Hepatocyte (in vitro differentiated cells): Measurements from ENCODE around the gene LRRC31. TPM values are rescaled to one million over a fixed set of nuclear protein-coding genes. Genes with fewer than 3 reads are reported as not detected.

Source experiments
- DNase-seq: peaks from one replicate; pipeline ENCODE4 v3.0.0-alpha.2; 2016; ENCODE audit warnings: low spot score
- H2AFZ ChIP-seq: fragments of 200-600 bp; sonication (generic); 2 replicates; pipeline ENCODE4 v1.6.0; 2016; ENCODE audit warnings: antibody characterized with exemption, mild to moderate bottlenecking
- H3K27ac ChIP-seq: fragments of 200-600 bp; sonication (generic); 2 replicates; pipeline ENCODE4 v1.5.1; 2016; ENCODE audit warnings: mild to moderate bottlenecking
- H3K27me3 ChIP-seq: fragments of 200-600 bp; sonication (generic); 2 replicates; pipeline ENCODE4 v1.6.1; 2016
- H3K36me3 ChIP-seq: fragments of 200-600 bp; sonication (generic); replicated peaks from 2 replicates; pipeline ENCODE4 v1.5.1; 2016; ENCODE audit warnings: low read depth; ENCODE audit not compliant: insufficient read depth
- H3K4me1 ChIP-seq: fragments of 200-600 bp; sonication (generic); 2 replicates; pipeline ENCODE4 v1.5.1; 2016; ENCODE audit warnings: mild to moderate bottlenecking, moderate library complexity; ENCODE audit not compliant: insufficient read depth
- H3K4me2 ChIP-seq: fragments of 200-600 bp; sonication (generic); 2 replicates; pipeline ENCODE4 v1.6.0; 2016
- H3K4me3 ChIP-seq: fragments of 200-600 bp; sonication (generic); 2 replicates; pipeline ENCODE4 v1.5.1; 2016; ENCODE audit warnings: mild to moderate bottlenecking
- H3K79me2 ChIP-seq: fragments of 200-600 bp; sonication (generic); 2 replicates; pipeline ENCODE4 v1.6.0; 2017; ENCODE audit warnings: mild to moderate bottlenecking
- H3K9me2 ChIP-seq: fragments of 200-600 bp; sonication (generic); replicated peaks from 2 replicates; pipeline ENCODE4 v1.6.0; 2017; ENCODE audit warnings: mild to moderate bottlenecking; ENCODE audit not compliant: insufficient read depth
- H3K9me3 ChIP-seq: fragments of 200-600 bp; sonication (generic); 2 replicates; pipeline ENCODE4 v1.5.1; 2016; ENCODE audit warnings: low read depth, mild to moderate bottlenecking
- H4K20me1 ChIP-seq: fragments of 200-600 bp; sonication (generic); 2 replicates; pipeline ENCODE4 v1.6.0; 2016; ENCODE audit warnings: mild to moderate bottlenecking; ENCODE audit not compliant: insufficient read depth, poor library complexity, severe bottlenecking
- EZH2 ChIP-seq: fragments of 200-600 bp; sonication (generic); IDR thresholded peaks from 2 replicates; pipeline ENCODE4 v1.6.1; 2016; ENCODE audit warnings: antibody characterized with exemption, mild to moderate bottlenecking, borderline replicate concordance
- EZH2phosphoT487 ChIP-seq: fragments of 200-600 bp; sonication (generic); IDR thresholded peaks from one replicate; pipeline ENCODE4 v1.6.1; 2018; ENCODE audit warnings: antibody characterized with exemption, mild to moderate bottlenecking, low read depth, moderate library complexity; ENCODE audit not compliant: unreplicated experiment, severe bottlenecking
- WGBS: methylation state at CpG from one replicate; pipeline ENCODE4 v1.1.6; 2016; ENCODE audit warnings: low lambda C conversion rate; ENCODE audit errors: missing lambda C conversion rate; 5-methylcytosine and 5-hydroxymethylcytosine counted together
- polyA plus RNA-seq: library from polyadenylated mRNA; unstranded; fragments of >200 nt; fragmentation: Nextera tagmentation; extraction: Ambion mirVana; gene quantifications from 2 replicates; pipeline ENCODE4 v1.2.1, GENCODE V29; 2016
- total RNA-seq: library from RNA; depleted of rRNA; stranded (reverse); fragments of >200 nt; gene quantifications from 2 replicates; pipeline ENCODE4 v1.2.3, GENCODE V29; 2014
- TF ChIP-seq, protein P1 (sequence below): fragments of 200-600 bp; sonication (generic); IDR thresholded peaks from 2 replicates; pipeline ENCODE4 v1.5.1; 2016; ENCODE audit warnings: antibody characterized with exemption, mild to moderate bottlenecking; ENCODE audit not compliant: poor library complexity

LRRC31 gene
- total RNA-seq, result 6.1 and 6.5 TPM in 2 replicates
- 1.1 and 1.4 TPM in 2 replicates for polyA plus RNA-seq

DNA sequence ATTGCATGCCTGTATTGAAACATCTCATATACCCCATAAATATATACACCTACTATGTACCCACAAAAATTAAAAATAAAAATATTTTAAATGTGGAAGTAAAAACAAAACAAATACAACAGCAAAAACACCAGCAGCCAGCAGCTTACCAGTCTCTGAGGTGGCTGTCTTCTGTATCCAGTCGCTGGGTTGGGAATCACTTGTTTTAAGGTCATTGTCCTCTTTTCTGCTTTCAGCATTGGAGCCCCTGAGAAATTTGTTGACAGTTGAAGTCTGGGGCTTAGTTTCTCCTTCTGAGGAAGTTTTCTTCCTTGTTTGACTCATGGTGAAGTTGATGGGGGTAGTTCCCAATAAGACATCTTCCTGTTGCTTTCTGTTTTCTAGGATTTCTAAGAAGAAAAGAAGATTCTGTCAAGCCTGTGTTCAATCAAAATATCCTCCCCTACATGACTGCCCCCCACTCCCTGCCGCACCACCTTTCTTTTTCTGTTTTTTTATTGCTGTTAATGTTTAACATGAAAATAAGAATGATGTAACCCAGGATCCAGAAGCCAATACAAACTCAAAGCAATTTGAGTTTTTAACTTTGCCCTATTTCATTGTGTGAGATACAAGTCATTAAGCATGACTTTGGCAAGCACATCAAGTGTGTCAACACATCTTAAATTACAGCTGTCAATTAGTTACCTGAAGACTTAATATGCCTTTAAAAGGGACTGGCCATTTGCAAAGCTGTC lies at the start of gene LRRC31:
Gene LRRC31, minus strand, starts transcription at position 452 of the 737 bp plus-strand sequence. Its CDS starts 128 bp downstream, at position 324.
- TF ChIP-seq EZH2 (no peak), EZH2phosphoT487 (no peak)
- TF ChIP-seq, protein P1, sequence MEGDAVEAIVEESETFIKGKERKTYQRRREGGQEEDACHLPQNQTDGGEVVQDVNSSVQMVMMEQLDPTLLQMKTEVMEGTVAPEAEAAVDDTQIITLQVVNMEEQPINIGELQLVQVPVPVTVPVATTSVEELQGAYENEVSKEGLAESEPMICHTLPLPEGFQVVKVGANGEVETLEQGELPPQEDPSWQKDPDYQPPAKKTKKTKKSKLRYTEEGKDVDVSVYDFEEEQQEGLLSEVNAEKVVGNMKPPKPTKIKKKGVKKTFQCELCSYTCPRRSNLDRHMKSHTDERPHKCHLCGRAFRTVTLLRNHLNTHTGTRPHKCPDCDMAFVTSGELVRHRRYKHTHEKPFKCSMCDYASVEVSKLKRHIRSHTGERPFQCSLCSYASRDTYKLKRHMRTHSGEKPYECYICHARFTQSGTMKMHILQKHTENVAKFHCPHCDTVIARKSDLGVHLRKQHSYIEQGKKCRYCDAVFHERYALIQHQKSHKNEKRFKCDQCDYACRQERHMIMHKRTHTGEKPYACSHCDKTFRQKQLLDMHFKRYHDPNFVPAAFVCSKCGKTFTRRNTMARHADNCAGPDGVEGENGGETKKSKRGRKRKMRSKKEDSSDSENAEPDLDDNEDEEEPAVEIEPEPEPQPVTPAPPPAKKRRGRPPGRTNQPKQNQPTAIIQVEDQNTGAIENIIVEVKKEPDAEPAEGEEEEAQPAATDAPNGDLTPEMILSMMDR, result no peak
- no peaks in the 10 kb centered on the region for H3K27me3 ChIP-seq
- peaks cover 7% of the 10 kb centered on the region for H3K4me1 ChIP-seq
- peak; percentile 19 for DNase-seq
- H3K36me3 ChIP-seq, result no peaks in the 10 kb centered on the region
- H3K9me3 ChIP-seq, result no peaks in the 10 kb centered on the region
- H3K27ac ChIP-seq, result peak within 1 kb of the TSS; percentile 43
- WGBS, result 71% methylated on average over 2 of the region's 2 CpGs
- H3K9me2 ChIP-seq, result no peaks in the 10 kb centered on the region
- H3K79me2 ChIP-seq, result peaks cover 5% of the 10 kb centered on the region
- no peak within 1 kb of the TSS for H3K4me3 ChIP-seq
- peak within 1 kb of the TSS; percentile 38 for H3K4me2 ChIP-seq
- H2AFZ ChIP-seq, result peak within 1 kb of the TSS; percentile 2
- no peaks in the 10 kb centered on the region for H4K20me1 ChIP-seq

DNA sequence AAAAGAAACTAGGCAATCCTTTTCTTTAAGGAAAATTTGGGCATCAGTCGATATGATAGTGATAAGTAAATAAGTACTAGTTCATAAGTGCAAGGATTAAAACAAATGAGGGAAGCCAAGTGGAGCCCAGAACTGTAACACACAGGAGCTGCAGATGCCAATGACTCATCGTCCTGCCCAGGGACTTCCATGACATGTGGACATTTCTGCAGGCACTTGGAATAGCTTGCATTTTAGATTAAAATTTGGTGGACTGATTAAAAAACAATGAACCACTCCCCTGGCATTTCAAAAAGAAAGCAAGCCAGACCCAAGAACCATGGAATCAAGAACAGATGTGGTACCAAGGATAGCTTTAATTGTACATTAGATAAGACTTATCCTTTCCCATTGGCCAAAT lies 44.6 kb upstream of the LRRC31 start:
- TF ChIP-seq, protein P1, result no peak
- TF ChIP-seq EZH2, result no peak
- TF ChIP-seq EZH2phosphoT487, result no peak
- H3K4me2 ChIP-seq, result no peak overlapping the region
- 67% methylated on average over 2 of the region's 2 CpGs for WGBS
- DNase-seq, result peak; percentile 10
- no peaks in the 10 kb centered on the region for H3K79me2 ChIP-seq
- no peak overlapping the region for H3K27ac ChIP-seq
- no peaks in the 10 kb centered on the region for H3K9me3 ChIP-seq
- no peaks in the 10 kb centered on the region for H3K36me3 ChIP-seq
- no peaks in the 10 kb centered on the region for H3K9me2 ChIP-seq
- no peak overlapping the region for H2AFZ ChIP-seq
- no peaks in the 10 kb centered on the region for H4K20me1 ChIP-seq
- H3K4me1 ChIP-seq, result no peaks in the 10 kb centered on the region
- H3K27me3 ChIP-seq, result no peaks in the 10 kb centered on the region
- H3K4me3 ChIP-seq, result no peak overlapping the region

DNA sequence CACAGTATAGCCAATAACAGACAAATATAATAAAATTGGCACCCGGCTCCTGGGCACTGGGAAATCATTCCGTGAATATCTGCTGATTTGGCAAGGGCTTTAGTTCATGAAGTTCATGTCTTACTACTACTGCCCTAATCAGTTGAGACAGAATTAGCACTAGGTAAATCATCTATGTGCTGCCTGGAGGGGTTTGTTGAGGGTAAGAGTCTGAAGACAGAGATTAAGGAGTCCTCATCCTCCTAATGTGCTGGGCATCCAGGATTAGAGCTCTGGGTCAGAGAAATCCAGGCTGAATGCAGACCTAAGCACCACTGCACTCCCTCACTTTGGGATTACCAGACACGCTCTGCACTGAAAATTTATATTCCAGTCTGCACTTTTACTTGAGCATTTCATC lies 43.6 kb upstream of the LRRC31 start:
- Histone ChIP-seq H3K9me3 (no peaks in the 10 kb centered on the region), H3K9me2 (no peaks in the 10 kb centered on the region), H3K4me1 (no peaks in the 10 kb centered on the region), H4K20me1 (no peaks in the 10 kb centered on the region), H3K27me3 (no peaks in the 10 kb centered on the region), H3K27ac (no peak overlapping the region), H3K4me2 (no peak overlapping the region), H3K36me3 (no peaks in the 10 kb centered on the region), H2AFZ (no peak overlapping the region), H3K4me3 (no peak overlapping the region), H3K79me2 (no peaks in the 10 kb centered on the region)
- no peak for DNase-seq
- WGBS, result 81% methylated on average over 3 of the region's 3 CpGs
- TF ChIP-seq EZH2, result no peak
- TF ChIP-seq, protein P1, result no peak
- TF ChIP-seq EZH2phosphoT487, result no peak
